Cardiac fibroblast (primary cell): ENCODE data around the gene MYLK4.
A peak's percentile ranks its signal among the peaks of the same experiment; 100 is the strongest.

Experiments
- DNase-seq, 2 donors: peaks; one replicate each; pipeline versions ENCODE4 v3.0.0 to v3.0.0-alpha.2; 2010; ENCODE audit warnings: low read depth in 2 of 2
- H3K4me3 ChIP-seq, 2 donors: replicated peaks in 1 of 2; 1 replicate in 1 of 2; 2 replicates in 1 of 2; pipeline ENCODE4 v1.5.1; 2011; ENCODE audit warnings: low read depth in 2 of 2, low read length in 2 of 2, mild to moderate bottlenecking in 2 of 2, moderate library complexity in 1 of 2
- TF ChIP-seq, protein P1 (sequence below): IDR thresholded peaks from one replicate; pipeline ENCODE4 v1.5.1; 2011; ENCODE audit warnings: low read depth, mild to moderate bottlenecking, low read length, inconsistent platforms

Gene MYLK4

GRCh38 chr6:2750832-2751231 lies at the start of gene MYLK4:
Gene MYLK4, minus strand, starts transcription at chr6:2750922. Its CDS starts 1,628 bp downstream, at chr6:2749294.
- peak within 1 kb of the TSS in 1 of 2 donors; percentile 16 for H3K4me3 ChIP-seq
- DNase-seq: no peak
- TF ChIP-seq, protein P1, sequence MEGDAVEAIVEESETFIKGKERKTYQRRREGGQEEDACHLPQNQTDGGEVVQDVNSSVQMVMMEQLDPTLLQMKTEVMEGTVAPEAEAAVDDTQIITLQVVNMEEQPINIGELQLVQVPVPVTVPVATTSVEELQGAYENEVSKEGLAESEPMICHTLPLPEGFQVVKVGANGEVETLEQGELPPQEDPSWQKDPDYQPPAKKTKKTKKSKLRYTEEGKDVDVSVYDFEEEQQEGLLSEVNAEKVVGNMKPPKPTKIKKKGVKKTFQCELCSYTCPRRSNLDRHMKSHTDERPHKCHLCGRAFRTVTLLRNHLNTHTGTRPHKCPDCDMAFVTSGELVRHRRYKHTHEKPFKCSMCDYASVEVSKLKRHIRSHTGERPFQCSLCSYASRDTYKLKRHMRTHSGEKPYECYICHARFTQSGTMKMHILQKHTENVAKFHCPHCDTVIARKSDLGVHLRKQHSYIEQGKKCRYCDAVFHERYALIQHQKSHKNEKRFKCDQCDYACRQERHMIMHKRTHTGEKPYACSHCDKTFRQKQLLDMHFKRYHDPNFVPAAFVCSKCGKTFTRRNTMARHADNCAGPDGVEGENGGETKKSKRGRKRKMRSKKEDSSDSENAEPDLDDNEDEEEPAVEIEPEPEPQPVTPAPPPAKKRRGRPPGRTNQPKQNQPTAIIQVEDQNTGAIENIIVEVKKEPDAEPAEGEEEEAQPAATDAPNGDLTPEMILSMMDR: no peak

DNA sequence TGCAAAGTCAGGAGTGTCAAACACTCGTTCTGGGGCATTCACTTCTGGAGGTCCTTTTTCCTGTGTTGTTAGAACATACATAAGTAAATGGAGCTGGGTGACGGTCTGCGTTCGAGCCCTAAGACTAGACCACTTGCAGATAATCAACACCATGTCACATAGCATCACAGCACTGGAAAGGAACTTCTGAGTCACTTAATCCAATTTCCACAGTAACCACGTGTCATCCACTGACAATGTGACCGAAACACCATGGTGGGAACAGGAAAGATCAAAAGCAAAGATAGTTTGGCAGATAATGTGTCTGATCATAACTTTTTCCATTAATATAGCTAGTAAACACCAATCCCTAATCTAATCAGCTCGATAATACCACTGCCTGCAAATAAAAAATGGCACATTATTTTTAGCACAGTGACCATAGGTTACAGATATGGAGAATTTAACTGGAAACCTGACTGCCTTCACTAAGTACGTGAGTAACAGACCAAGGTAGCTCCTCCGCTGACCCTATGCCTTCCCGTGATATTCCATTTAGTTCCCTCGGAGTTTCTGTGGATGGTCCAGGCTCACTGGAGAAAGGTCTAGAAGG lies 49.3 kb upstream of the MYLK4 start:
- TF ChIP-seq, protein P1: no peak

GRCh38 chr6:2798586-2799134 lies 47.9 kb upstream of the MYLK4 start:
- TF ChIP-seq, protein P1: no peak
- DNase-seq: no peak
- no peak overlapping the region for H3K4me3 ChIP-seq

More for the DNA sequence above, 49.3 kb upstream of the MYLK4 start:
- no peak overlapping the region for H3K4me3 ChIP-seq
- DNase-seq: no peak

DNA sequence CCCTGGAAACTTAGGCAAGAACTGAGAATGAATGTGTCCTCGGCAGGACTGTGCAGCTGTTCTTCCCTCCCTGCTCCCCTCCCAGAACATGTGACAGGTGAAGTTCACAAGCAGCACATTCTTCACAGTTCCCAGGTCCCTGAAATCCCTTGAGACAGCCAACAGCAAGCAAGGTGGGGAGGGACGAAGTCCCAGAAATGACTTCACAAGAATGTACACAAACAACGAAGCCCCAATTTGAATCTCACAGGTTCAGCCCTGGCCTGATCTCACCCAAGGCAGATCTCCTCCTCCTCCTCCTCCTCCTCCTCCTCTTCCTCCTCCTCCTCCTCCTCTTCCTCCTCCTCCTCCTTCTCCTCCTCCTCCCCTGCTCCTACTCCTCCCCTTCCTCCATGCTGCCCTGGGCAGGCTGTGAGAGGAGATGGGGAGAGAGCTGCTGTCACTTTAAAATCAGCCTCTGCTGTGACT lies 46.9 kb upstream of the MYLK4 start:
- no peak overlapping the region for H3K4me3 ChIP-seq
- TF ChIP-seq, protein P1: no peak
- no peak for DNase-seq

DNA sequence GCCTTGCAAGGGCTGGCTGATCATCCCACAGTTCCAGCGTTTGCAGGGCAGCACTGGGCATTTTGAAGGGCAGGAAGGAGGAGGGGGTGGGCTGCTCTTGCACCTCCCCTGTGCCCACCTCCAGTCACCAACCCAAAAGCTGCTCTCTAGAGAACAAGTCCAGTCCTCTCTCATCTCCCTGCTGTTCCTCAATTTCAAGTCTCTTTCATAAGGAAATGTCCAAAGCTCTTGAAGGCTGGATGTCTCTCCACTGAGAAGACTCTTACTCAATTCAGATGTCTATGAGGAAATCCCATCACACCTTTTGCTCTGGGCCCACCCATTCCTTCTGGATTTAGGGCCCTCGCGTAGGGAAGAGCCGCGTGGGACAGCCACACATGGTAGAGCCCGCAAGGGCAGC lies 46.1 kb upstream of the MYLK4 start:
- TF ChIP-seq, protein P1: no peak
- no peak for DNase-seq
- no peak overlapping the region for H3K4me3 ChIP-seq

GRCh38 chr6:2795956-2796355 lies 45.2 kb upstream of the MYLK4 start:
- no peak for DNase-seq
- no peak overlapping the region for H3K4me3 ChIP-seq
- TF ChIP-seq, protein P1: no peak
